Measurements from ENCODE around the gene CEP164. TPM values are rescaled to one million over a fixed set of nuclear protein-coding genes. Genes with fewer than 3 reads are reported as not detected.

CEP164 gene
- total and polyA plus RNA-seq, 10 of the 15 experiments (the other 5 are each of a cell fraction or from before 2014, with no cell fraction given): 4.2 to 31.2 (median 20.2) TPM

DNA sequence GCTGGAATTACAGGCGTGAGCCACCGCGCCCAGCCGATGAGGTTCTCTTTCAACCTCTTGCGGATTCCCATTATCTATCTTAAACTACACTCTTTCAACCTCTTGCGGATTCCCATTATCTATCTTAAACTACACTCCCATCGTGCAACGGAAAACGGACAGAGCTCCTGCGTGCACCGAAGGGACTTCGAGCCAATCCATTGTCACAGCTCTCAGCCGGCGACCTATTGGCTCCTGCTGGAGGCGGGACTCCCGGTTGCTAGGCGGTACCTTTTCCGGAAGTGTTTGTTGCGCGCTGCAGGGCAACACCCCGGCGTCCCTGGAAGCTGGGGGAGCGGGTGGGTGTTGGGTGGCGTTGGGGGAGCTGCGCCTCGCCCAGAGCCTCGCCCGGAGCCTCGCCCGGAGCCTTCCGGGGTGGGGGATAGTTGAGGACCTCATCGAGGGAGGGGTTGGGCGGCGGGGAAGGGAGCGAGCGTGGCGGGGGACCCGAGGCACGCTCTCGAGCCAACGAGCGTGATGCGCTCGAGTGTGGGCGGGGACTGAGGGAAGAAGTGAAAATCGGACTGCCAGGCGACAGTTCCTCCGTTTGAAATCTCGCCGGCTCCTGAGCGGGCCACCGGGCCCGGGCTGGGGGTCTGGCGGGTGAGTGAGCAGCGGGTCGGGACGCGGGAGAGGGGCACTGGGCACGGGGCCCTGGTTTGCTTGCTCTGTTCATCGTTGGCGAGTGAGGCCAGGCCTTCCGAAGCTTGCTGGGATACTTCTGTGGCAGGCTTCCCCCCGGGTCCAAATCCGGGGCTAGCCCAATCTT lies at the start of gene CEP164 (continued):
- no peak for TF ChIP-seq NR2C2 (IDR thresholded peaks at IDR 0.05; ENCODE audit: borderline replicate concordance, control insufficient read depth, insufficient read length, low read depth)
- TF ChIP-seq CREB1 (IDR thresholded peaks at IDR 0.05; ENCODE audit: low read depth): peak; percentile 78
- TF ChIP-seq NFYB (IDR thresholded peaks at IDR 0.05; ENCODE audit: insufficient read depth, low read depth, low read length): peak; percentile 96
- TF ChIP-seq, protein P1, sequence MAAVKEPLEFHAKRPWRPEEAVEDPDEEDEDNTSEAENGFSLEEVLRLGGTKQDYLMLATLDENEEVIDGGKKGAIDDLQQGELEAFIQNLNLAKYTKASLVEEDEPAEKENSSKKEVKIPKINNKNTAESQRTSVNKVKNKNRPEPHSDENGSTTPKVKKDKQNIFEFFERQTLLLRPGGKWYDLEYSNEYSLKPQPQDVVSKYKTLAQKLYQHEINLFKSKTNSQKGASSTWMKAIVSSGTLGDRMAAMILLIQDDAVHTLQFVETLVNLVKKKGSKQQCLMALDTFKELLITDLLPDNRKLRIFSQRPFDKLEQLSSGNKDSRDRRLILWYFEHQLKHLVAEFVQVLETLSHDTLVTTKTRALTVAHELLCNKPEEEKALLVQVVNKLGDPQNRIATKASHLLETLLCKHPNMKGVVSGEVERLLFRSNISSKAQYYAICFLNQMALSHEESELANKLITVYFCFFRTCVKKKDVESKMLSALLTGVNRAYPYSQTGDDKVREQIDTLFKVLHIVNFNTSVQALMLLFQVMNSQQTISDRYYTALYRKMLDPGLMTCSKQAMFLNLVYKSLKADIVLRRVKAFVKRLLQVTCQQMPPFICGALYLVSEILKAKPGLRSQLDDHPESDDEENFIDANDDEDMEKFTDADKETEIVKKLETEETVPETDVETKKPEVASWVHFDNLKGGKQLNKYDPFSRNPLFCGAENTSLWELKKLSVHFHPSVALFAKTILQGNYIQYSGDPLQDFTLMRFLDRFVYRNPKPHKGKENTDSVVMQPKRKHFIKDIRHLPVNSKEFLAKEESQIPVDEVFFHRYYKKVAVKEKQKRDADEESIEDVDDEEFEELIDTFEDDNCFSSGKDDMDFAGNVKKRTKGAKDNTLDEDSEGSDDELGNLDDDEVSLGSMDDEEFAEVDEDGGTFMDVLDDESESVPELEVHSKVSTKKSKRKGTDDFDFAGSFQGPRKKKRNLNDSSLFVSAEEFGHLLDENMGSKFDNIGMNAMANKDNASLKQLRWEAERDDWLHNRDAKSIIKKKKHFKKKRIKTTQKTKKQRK (IDR thresholded peaks at IDR 0.05; ENCODE audit: low read depth, low read length): no peak
- TF ChIP-seq, protein P2, sequence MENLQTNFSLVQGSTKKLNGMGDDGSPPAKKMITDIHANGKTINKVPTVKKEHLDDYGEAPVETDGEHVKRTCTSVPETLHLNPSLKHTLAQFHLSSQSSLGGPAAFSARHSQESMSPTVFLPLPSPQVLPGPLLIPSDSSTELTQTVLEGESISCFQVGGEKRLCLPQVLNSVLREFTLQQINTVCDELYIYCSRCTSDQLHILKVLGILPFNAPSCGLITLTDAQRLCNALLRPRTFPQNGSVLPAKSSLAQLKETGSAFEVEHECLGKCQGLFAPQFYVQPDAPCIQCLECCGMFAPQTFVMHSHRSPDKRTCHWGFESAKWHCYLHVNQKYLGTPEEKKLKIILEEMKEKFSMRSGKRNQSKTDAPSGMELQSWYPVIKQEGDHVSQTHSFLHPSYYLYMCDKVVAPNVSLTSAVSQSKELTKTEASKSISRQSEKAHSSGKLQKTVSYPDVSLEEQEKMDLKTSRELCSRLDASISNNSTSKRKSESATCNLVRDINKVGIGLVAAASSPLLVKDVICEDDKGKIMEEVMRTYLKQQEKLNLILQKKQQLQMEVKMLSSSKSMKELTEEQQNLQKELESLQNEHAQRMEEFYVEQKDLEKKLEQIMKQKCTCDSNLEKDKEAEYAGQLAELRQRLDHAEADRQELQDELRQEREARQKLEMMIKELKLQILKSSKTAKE (IDR thresholded peaks at IDR 0.05; ENCODE audit: low read depth, poor library complexity, severe bottlenecking): no peak
- peak; percentile 64 for TF ChIP-seq SIX5 (IDR thresholded peaks at IDR 0.05; ENCODE audit: low read depth, low read length, severe bottlenecking)
- TF ChIP-seq SIN3A (IDR thresholded peaks at IDR 0.05; ENCODE audit: low read depth, low read length): peak; percentile 91
- TF ChIP-seq ETV6 (conservative IDR thresholded peaks at IDR 0.05 in 1 of 2, IDR thresholded peaks at IDR 0.05 in 1 of 2; ENCODE audit: borderline replicate concordance in 1 of 2, low read depth in 1 of 2): no peak
- TF ChIP-seq SREBF2 (IDR thresholded peaks at IDR 0.05; ENCODE audit: low read length): no peak
- no peak for TF ChIP-seq SMAD1 (IDR thresholded peaks at IDR 0.05; ENCODE audit: low read depth, partially characterized antibody)
- peak; percentile 75 for TF ChIP-seq SPI1 (IDR thresholded peaks at IDR 0.05; ENCODE audit: borderline replicate concordance, insufficient read depth, low read depth, low read length)
- TF ChIP-seq, protein P3, sequence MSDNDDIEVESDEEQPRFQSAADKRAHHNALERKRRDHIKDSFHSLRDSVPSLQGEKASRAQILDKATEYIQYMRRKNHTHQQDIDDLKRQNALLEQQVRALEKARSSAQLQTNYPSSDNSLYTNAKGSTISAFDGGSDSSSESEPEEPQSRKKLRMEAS (IDR thresholded peaks at IDR 0.05; ENCODE audit: low read depth, low read length): peak; percentile 58; the same call in 1 of the 2 replicates
- TF ChIP-seq, protein P4, sequence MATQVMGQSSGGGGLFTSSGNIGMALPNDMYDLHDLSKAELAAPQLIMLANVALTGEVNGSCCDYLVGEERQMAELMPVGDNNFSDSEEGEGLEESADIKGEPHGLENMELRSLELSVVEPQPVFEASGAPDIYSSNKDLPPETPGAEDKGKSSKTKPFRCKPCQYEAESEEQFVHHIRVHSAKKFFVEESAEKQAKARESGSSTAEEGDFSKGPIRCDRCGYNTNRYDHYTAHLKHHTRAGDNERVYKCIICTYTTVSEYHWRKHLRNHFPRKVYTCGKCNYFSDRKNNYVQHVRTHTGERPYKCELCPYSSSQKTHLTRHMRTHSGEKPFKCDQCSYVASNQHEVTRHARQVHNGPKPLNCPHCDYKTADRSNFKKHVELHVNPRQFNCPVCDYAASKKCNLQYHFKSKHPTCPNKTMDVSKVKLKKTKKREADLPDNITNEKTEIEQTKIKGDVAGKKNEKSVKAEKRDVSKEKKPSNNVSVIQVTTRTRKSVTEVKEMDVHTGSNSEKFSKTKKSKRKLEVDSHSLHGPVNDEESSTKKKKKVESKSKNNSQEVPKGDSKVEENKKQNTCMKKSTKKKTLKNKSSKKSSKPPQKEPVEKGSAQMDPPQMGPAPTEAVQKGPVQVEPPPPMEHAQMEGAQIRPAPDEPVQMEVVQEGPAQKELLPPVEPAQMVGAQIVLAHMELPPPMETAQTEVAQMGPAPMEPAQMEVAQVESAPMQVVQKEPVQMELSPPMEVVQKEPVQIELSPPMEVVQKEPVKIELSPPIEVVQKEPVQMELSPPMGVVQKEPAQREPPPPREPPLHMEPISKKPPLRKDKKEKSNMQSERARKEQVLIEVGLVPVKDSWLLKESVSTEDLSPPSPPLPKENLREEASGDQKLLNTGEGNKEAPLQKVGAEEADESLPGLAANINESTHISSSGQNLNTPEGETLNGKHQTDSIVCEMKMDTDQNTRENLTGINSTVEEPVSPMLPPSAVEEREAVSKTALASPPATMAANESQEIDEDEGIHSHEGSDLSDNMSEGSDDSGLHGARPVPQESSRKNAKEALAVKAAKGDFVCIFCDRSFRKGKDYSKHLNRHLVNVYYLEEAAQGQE (IDR thresholded peaks at IDR 0.05; ENCODE audit: low read depth, low read length): no peak
- TF ChIP-seq EGR1 (IDR thresholded peaks at IDR 0.05; ENCODE audit: borderline replicate concordance in 1 of 2, low read depth in 2 of 2, low read length in 2 of 2): peak in 1 of 2 experiments; percentile 48; a peak in 1 of 3 replicates
- TF ChIP-seq HDGF (IDR thresholded peaks at IDR 0.05): peak; percentile 79; the same call in 1 of the 2 replicates
- peak; percentile 53; the same call in 1 of the 2 replicates for TF ChIP-seq CREM (IDR thresholded peaks at IDR 0.05; ENCODE audit: low read depth)
- peak; percentile 18; the same call in 1 of the 3 replicates for TF ChIP-seq POU2F2 (IDR thresholded peaks at IDR 0.05; ENCODE audit: borderline replicate concordance, low read depth, low read length)
- TF ChIP-seq TARDBP (IDR thresholded peaks at IDR 0.05; ENCODE audit: borderline replicate concordance): no peak; the same call in 1 of the 2 replicates
- peak; percentile 40; the same call in 1 of the 2 replicates for TF ChIP-seq TBL1XR1 (IDR thresholded peaks at IDR 0.05; ENCODE audit: low read depth, low read length)
- peak; percentile 95 for TF ChIP-seq SP1 (IDR thresholded peaks at IDR 0.05; ENCODE audit: low read depth, low read length)

All from GM12878 (cell line).